Fibroblast of lung (primary cell): ENCODE data around the gene TXNRD2.

ENCODE experiments used
- CTCF ChIP-seq, 2 donors: IDR thresholded peaks in 1 of 2; conservative IDR thresholded peaks in 1 of 2; 1 replicate in 1 of 2; 2 replicates in 1 of 2; pipeline ENCODE4 v1.5.1; 2011 to 2012; ENCODE audit warnings: low read length in 2 of 2, control low read depth in 1 of 2, inconsistent platforms in 1 of 2, low read depth in 1 of 2, mild to moderate bottlenecking in 1 of 2
- EZH2 ChIP-seq: IDR thresholded peaks from 2 replicates; pipeline ENCODE4 v1.5.1; 2012; ENCODE audit warnings: low read length, control low read depth, mild to moderate bottlenecking; ENCODE audit errors: missing control alignments

DNA sequence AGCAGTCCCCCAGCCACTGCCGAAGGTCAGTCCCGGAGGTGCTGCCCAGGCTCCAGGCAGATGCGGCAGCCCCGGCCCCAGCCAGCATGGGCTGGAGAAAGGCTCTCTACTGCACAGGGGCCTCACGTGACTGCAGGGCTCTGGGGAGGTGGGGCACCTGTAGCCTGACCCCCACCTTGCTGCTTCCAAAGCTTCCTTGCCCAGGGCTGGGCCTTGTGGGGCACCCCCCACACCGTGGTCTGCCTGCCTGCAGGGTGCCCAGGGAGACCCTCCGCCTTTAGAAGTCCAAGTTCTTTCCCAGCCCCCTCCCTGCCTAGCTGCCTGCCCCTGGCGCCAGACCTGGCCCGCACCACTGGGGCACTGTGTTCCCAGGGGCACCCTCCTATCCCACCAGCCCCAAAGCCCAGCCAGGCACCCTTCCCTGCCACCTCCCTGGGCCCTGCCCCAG is 28.4 kb upstream of the TXNRD2 start:
- no peak for TF ChIP-seq CTCF (conservative IDR thresholded peaks at IDR 0.05 in 1 of 2, IDR thresholded peaks at IDR 0.05 in 1 of 2; ENCODE audit: low read depth in 1 of 2, low read length in 2 of 2)
- no peak for TF ChIP-seq EZH2
